ENCODE results near the gene COL6A1. TPM values are rescaled to one million over a fixed set of nuclear protein-coding genes. Genes with fewer than 3 reads are reported as not detected.
"Not testable (repeated sequence)": the region's sequence is repeated elsewhere in the genome, so short reads cannot be mapped to it uniquely, and the experiment has no call there.

The COL6A1 gene
- total RNA-seq, 2 donors from 2014 or later = 39.8 to 131 TPM

GRCh38 chr21:46041183-46041582 is 59.6 kb downstream of the COL6A1 start:
- TF ChIP-seq CTCF (IDR thresholded peaks at IDR 0.05) = no peak
- Histone ChIP-seq H3K4me3 (no peak overlapping the region), H3K9ac (ENCODE audit: low read depth in 2 of 2, low read length in 2 of 2) (no peak overlapping the region), H3K4me1 (no peaks in the 10 kb centered on the region), H3K27ac (no peak overlapping the region), H3K36me3 (no peaks in the 10 kb centered on the region), H3K9me3 (no peaks in the 10 kb centered on the region), H3K27me3 (no peaks in the 10 kb centered on the region)
- no peak for DNase-seq
- intact Hi-C loops (cut with DNase I) = no loop called here

GRCh38 chr21:46045154-46045553 is 63.6 kb downstream of the COL6A1 start:
- H3K9me3 ChIP-seq = no peaks in the 10 kb centered on the region
- DNase-seq = no peak
- H3K27me3 ChIP-seq = no peaks in the 10 kb centered on the region
- H3K9ac ChIP-seq (ENCODE audit: low read depth in 2 of 2, low read length in 2 of 2) = no peak overlapping the region
- H3K4me1 ChIP-seq = no peaks in the 10 kb centered on the region
- H3K4me3 ChIP-seq = no peak overlapping the region
- no peak for TF ChIP-seq CTCF (IDR thresholded peaks at IDR 0.05)
- H3K27ac ChIP-seq = no peak overlapping the region
- intact Hi-C loops (cut with DNase I) = no loop called here
- no peaks in the 10 kb centered on the region for H3K36me3 ChIP-seq

GRCh38 chr21:46046471-46046870 is 64.9 kb downstream of the COL6A1 start:
- no peaks in the 10 kb centered on the region for H3K4me1 ChIP-seq
- H3K27ac ChIP-seq = no peak overlapping the region
- no peak for TF ChIP-seq CTCF (IDR thresholded peaks at IDR 0.05)
- H3K9ac ChIP-seq (ENCODE audit: low read depth in 2 of 2, low read length in 2 of 2) = no peak overlapping the region
- no peak for DNase-seq
- no peaks in the 10 kb centered on the region for H3K27me3 ChIP-seq
- intact Hi-C loops (cut with DNase I) = no loop called here
- no peaks in the 10 kb centered on the region for H3K36me3 ChIP-seq
- H3K4me3 ChIP-seq = no peak overlapping the region
- H3K9me3 ChIP-seq = no peaks in the 10 kb centered on the region

- H3K9me3 ChIP-seq; H3K9ac ChIP-seq (ENCODE audit: low read depth in 2 of 2, low read length in 2 of 2); H3K4me1 ChIP-seq; H3K4me3 ChIP-seq; DNase-seq; intact Hi-C loops (cut with DNase I); H3K27ac ChIP-seq; H3K36me3 ChIP-seq; H3K27me3 ChIP-seq: not testable (repeated sequence)
Measured at GRCh38 chr21:46046906-46047305, 65.3 kb downstream of the COL6A1 start.

GRCh38 chr21:46048926-46049889 is 67.6 kb downstream of the COL6A1 start:
- H3K27me3 ChIP-seq = no peaks in the 10 kb centered on the region
- TF ChIP-seq CTCF (IDR thresholded peaks at IDR 0.05) = no peak
- H3K4me3 ChIP-seq = no peak overlapping the region
- H3K27ac ChIP-seq = peak overlapping the region; percentile 65
- no peaks in the 10 kb centered on the region for H3K4me1 ChIP-seq
- intact Hi-C loops (cut with DNase I) = no loop called here
- H3K9me3 ChIP-seq = no peaks in the 10 kb centered on the region
- DNase-seq = peak; percentile 62
- no peaks in the 10 kb centered on the region for H3K36me3 ChIP-seq
- H3K9ac ChIP-seq (ENCODE audit: low read depth in 2 of 2, low read length in 2 of 2) = peak overlapping the region; percentile 24 to 34

Measured in colonic mucosa (tissue), 4 donors.